OCI-LY7 (cell line): ENCODE measurements around the gene ANGPTL4.

Experiments
- EZH2phosphoT487 ChIP-seq: fragments of 200-600 bp; sonication (generic); IDR thresholded peaks from 2 replicates; pipeline ENCODE4 v1.6.1; 2018; ENCODE audit warnings: low read depth, borderline replicate concordance, mild to moderate bottlenecking, mixed run types, antibody characterized with exemption, low read length, moderate library complexity, mixed read lengths
- TF ChIP-seq, protein P1 (sequence below): fragments of 200-600 bp; sonication (generic); conservative IDR thresholded peaks from 2 replicates; pipeline ENCODE4 v1.5.1; 2014; ENCODE audit warnings: mild to moderate bottlenecking, antibody characterized with exemption, low read length, moderate library complexity, mixed read lengths

DNA sequence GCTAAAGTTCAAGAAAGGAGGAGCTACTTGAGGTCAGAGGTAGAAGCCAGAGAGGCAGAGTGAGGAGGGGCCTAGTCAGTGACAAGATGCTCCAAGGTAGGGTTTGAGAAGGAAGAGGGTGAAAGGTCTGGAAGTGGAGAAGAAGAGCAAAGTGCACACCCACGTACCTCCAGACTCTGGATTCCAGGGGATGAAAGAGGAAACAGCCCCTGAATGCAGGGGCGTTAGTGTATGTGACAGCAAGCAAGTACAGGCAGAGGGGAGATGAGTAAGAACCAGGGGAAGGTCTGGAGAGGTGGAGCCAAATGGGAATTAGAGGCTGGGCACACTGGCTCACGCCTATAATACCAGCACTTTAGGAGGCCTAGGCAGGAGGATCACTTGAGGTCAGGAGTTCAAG, 34.0 kb upstream of the ANGPTL4 start:
- TF ChIP-seq, protein P1, sequence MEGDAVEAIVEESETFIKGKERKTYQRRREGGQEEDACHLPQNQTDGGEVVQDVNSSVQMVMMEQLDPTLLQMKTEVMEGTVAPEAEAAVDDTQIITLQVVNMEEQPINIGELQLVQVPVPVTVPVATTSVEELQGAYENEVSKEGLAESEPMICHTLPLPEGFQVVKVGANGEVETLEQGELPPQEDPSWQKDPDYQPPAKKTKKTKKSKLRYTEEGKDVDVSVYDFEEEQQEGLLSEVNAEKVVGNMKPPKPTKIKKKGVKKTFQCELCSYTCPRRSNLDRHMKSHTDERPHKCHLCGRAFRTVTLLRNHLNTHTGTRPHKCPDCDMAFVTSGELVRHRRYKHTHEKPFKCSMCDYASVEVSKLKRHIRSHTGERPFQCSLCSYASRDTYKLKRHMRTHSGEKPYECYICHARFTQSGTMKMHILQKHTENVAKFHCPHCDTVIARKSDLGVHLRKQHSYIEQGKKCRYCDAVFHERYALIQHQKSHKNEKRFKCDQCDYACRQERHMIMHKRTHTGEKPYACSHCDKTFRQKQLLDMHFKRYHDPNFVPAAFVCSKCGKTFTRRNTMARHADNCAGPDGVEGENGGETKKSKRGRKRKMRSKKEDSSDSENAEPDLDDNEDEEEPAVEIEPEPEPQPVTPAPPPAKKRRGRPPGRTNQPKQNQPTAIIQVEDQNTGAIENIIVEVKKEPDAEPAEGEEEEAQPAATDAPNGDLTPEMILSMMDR = no peak
- TF ChIP-seq EZH2phosphoT487 = no peak
